H1 (cell line): Measurements from ENCODE around the gene NR3C1. TPM values are rescaled to one million over a fixed set of nuclear protein-coding genes. Genes with fewer than 3 reads are reported as not detected.

Experiments
- CHD2 ChIP-seq: IDR thresholded peaks from 2 replicates; pipeline ENCODE4 v1.6.1; 2012; ENCODE audit warnings: low read length, improper control_type of control experiment
- NRF1 ChIP-seq: IDR thresholded peaks from 2 replicates; pipeline ENCODE4 v1.6.1; 2011; ENCODE audit warnings: mild to moderate bottlenecking, low read depth, low read length, improper control_type of control experiment
- POLR2AphosphoS5 ChIP-seq: IDR thresholded peaks from 2 replicates; pipeline ENCODE4 v1.6.1; 2011; ENCODE audit warnings: low read depth, low read length
- RXRA ChIP-seq: IDR thresholded peaks from 2 replicates; pipeline ENCODE4 v1.6.1; 2011; ENCODE audit warnings: low read depth, mild to moderate bottlenecking, low read length, moderate library complexity; ENCODE audit not compliant: insufficient read depth
- SIX5 ChIP-seq: IDR thresholded peaks from 2 replicates; pipeline ENCODE4 v1.6.1; 2011; ENCODE audit warnings: mild to moderate bottlenecking, low read depth, low read length
- SP1 ChIP-seq: IDR thresholded peaks from 2 replicates; pipeline ENCODE4 v1.6.1; 2011; ENCODE audit warnings: low read depth, low read length
- polyA plus RNA-seq, 7 experiments: library from polyadenylated mRNA; depleted of rRNA in 3 of 7; stranded (reverse) in 5 of 7; unstranded in 2 of 7; fragments of >200 nt in 5 of 7; fragments of 200-250 nt in 2 of 7; gene quantifications; 1 replicate in 5 of 7; 2 replicates in 1 of 7; 4 replicates in 1 of 7; pipeline versions ENCODE4 v1.2.1 to v1.2.3, GENCODE V29; 2011 to 2013; ENCODE audit warnings: missing spikeins in 2 of 7, mixed read lengths in 2 of 7
- total RNA-seq: library from RNA; stranded (reverse); fragmentation: NEBNext Ultra II Directional; extraction: Animal tissue kit (Norgen Biotek cat#: 25700); gene quantifications from 2 replicates; pipeline ENCODE4 v1.2.1, GENCODE V29; 2021

Gene NR3C1
- total and polyA plus RNA-seq, 2 of the 8 experiments (the other 6 are each of a cell fraction or from before 2014, with no cell fraction given), result 1.7 to 5.4 TPM

- TF ChIP-seq RXRA (no peak), CHD2 (no peak), POLR2AphosphoS5 (no peak), SIX5 (no peak), SP1 (no peak), NRF1 (no peak)
Measured at GRCh38 chr5:143372187-143372829, 31.2 kb downstream of the NR3C1 start (continued).
